ENCODE results near the gene SLC51B. TPM values are rescaled to one million over a fixed set of nuclear protein-coding genes. Genes with fewer than 3 reads are reported as not detected.

The SLC51B gene
- total and polyA plus RNA-seq, 9 of the 15 experiments (the other 6 are each of a cell fraction or from before 2014, with no cell fraction given) = not detected

DNA sequence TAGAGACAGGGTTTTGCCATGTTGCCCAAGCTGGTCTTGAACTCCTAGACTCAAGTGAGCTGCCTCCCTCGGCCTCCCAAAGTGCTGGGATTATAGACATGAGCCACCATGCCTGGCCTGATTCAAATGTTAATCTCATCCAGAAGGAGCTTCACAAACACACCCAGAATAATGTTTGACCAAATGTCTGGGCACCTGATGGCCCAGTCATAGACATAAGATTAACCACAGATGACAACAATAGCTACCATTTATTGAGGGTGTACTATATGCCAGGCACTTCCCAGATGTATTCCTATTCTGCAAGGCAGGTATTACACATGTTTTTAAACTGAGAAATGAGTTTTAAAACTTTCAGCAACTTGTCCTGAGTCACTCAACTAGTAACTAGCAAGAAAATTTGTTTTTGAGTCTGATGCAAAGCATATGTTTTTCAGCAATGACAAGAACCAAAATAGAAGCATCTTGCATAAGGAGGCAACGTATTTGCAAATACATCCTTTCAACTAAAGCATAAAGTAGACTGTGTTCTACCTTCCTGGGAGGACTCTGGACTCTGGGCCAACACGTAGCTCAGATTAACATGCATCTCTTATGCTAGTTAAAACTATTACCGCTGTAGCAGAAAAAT is 47.3 kb upstream of the SLC51B start:
- intact Hi-C loops (cut with micrococcal nuclease) (no loop called here), in situ Hi-C loops (cut with MboI) (no loop called here)
- WGBS (ENCODE audit: insufficient coverage, low coverage, missing lambda C conversion rate) = 18% methylated on average over 4 of the region's 4 CpGs
- Histone ChIP-seq H4K20me1 (replicated peaks; ENCODE audit: control insufficient read depth, insufficient read depth, low read length) (no peaks in the 10 kb centered on the region), H3K27ac (ENCODE audit: extremely low read depth, low read depth, low read length) (no peak overlapping the region), H3K27me3 (ENCODE audit: control insufficient read depth in 2 of 2, insufficient read depth in 2 of 2, low read length in 2 of 2) (no peaks in the 10 kb centered on the region), H3K79me2 (ENCODE audit: control insufficient read depth, insufficient read depth, low read length) (no peaks in the 10 kb centered on the region), H3K4me1 (replicated peaks in 1 of 2; ENCODE audit: control insufficient read depth in 2 of 2, insufficient read depth in 2 of 2, low read length in 2 of 2) (no peaks in the 10 kb centered on the region), H3K9me3 (replicated peaks; ENCODE audit: control insufficient read depth, insufficient read depth, low read depth, low read length) (no peaks in the 10 kb centered on the region), H3K9me1 (ENCODE audit: control insufficient read depth, insufficient read depth, low read length) (no peaks in the 10 kb centered on the region), H3K4me3 (no peak overlapping the region), H3K4me2 (ENCODE audit: insufficient read depth, low read length) (no peak overlapping the region), H3K36me3 (ENCODE audit: control insufficient read depth, insufficient read depth, low read length) (peaks cover under 1% of the 10 kb centered on the region; the same call in 1 of the 3 replicates), H3K9ac (ENCODE audit: insufficient read depth in 1 of 2, low read depth in 2 of 2, low read length in 2 of 2) (no peak overlapping the region), H2AFZ (ENCODE audit: low read depth, low read length) (no peak overlapping the region)
- CTCF ChIA-PET (ENCODE audit: low intra/inter-chr PET ratio) = no interaction called here
- ATAC-seq = no peak
- no peak for DNase-seq (ENCODE audit: extremely low read depth in 1 of 4, low spot score in 3 of 4)
- POLR2A ChIA-PET = interaction anchor here (0.7 to 1.5 kb wide), 3 partner anchors 9 to 23 kb away, joined by 3 to 4 read pairs (median 3); no protein-coding TSS in a partner anchor
- no TSS peak for BruUV-seq (replicated peaks)
- FAIRE-seq = no peak
- no peak for TF ChIP-seq TCFL5 (CRISPR knock-in tag; conservative IDR thresholded peaks at IDR 0.05)
- no peak for TF ChIP-seq ZNF511 (CRISPR knock-in tag; IDR thresholded peaks at IDR 0.05)
- TF ChIP-seq CBX8 (IDR thresholded peaks at IDR 0.05; ENCODE audit: borderline replicate concordance, extremely low read depth, low read depth, low read length, poor library complexity, severe bottlenecking) = no peak
- TF ChIP-seq, protein P1, sequence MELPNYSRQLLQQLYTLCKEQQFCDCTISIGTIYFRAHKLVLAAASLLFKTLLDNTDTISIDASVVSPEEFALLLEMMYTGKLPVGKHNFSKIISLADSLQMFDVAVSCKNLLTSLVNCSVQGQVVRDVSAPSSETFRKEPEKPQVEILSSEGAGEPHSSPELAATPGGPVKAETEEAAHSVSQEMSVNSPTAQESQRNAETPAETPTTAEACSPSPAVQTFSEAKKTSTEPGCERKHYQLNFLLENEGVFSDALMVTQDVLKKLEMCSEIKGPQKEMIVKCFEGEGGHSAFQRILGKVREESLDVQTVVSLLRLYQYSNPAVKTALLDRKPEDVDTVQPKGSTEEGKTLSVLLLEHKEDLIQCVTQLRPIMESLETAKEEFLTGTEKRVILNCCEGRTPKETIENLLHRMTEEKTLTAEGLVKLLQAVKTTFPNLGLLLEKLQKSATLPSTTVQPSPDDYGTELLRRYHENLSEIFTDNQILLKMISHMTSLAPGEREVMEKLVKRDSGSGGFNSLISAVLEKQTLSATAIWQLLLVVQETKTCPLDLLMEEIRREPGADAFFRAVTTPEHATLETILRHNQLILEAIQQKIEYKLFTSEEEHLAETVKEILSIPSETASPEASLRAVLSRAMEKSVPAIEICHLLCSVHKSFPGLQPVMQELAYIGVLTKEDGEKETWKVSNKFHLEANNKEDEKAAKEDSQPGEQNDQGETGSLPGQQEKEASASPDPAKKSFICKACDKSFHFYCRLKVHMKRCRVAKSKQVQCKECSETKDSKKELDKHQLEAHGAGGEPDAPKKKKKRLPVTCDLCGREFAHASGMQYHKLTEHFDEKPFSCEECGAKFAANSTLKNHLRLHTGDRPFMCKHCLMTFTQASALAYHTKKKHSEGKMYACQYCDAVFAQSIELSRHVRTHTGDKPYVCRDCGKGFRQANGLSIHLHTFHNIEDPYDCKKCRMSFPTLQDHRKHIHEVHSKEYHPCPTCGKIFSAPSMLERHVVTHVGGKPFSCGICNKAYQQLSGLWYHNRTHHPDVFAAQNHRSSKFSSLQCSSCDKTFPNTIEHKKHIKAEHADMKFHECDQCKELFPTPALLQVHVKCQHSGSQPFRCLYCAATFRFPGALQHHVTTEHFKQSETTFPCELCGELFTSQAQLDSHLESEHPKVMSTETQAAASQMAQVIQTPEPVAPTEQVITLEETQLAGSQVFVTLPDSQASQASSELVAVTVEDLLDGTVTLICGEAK (IDR thresholded peaks at IDR 0.05) = no peak
- TF ChIP-seq, protein P1 (CRISPR knock-in tag; IDR thresholded peaks at IDR 0.05) = no peak
- TF ChIP-seq SMAD2 (IDR thresholded peaks at IDR 0.05; ENCODE audit: low read depth, low read length) = no peak
- TF ChIP-seq, protein P2, sequence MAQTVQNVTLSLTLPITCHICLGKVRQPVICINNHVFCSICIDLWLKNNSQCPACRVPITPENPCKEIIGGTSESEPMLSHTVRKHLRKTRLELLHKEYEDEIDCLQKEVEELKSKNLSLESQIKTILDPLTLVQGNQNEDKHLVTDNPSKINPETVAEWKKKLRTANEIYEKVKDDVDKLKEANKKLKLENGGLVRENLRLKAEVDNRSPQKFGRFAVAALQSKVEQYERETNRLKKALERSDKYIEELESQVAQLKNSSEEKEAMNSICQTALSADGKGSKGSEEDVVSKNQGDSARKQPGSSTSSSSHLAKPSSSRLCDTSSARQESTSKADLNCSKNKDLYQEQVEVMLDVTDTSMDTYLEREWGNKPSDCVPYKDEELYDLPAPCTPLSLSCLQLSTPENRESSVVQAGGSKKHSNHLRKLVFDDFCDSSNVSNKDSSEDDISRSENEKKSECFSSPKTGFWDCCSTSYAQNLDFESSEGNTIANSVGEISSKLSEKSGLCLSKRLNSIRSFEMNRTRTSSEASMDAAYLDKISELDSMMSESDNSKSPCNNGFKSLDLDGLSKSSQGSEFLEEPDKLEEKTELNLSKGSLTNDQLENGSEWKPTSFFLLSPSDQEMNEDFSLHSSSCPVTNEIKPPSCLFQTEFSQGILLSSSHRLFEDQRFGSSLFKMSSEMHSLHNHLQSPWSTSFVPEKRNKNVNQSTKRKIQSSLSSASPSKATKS (CRISPR knock-in tag; IDR thresholded peaks at IDR 0.05) = no peak
- TF ChIP-seq ZNF830 (CRISPR knock-in tag; IDR thresholded peaks at IDR 0.05) = no peak
